H1 (cell line): ENCODE measurements around the gene TMTC2. TPM values are rescaled to one million over a fixed set of nuclear protein-coding genes. Genes with fewer than 3 reads are reported as not detected.

Source experiments
- CTCF ChIA-PET: fragments of 300-600 bp; sonication (Branson Sonifier 250); formaldehyde crosslinking; loops from one replicate; lab custom pipeline; 2021; ENCODE audit not compliant: partially characterized antibody; lab: Charles Lee
- POLR2A ChIA-PET: fragments of 300-600 bp; sonication (Branson Sonifier 250); formaldehyde crosslinking; loops from one replicate; lab custom pipeline; 2021; ENCODE audit warnings: inconsistent platforms; ENCODE audit not compliant: partially characterized antibody; lab: Charles Lee
- DNase-seq, 2 experiments: peaks; one replicate each; pipeline versions ENCODE4 v3.0.0 to v3.0.0-alpha.2; 2010 to 2022; ENCODE audit warnings: low spot score in 2 of 2, low read depth in 1 of 2, mixed read lengths in 1 of 2
- FAIRE-seq: peaks from 2 replicates; lab custom pipeline; 2011; peaks lifted over from hg19 to GRCh38; lab: Jason Lieb, UNC
- H2AFZ ChIP-seq: 2 replicates; pipeline ENCODE4 v1.8.1; 2012; ENCODE audit warnings: low read length, inconsistent platforms
- H2AK5ac ChIP-seq: 2 replicates; pipeline ENCODE4 v1.6.1; 2013; ENCODE audit warnings: low read depth, low read length
- H2BK120ac ChIP-seq: replicated peaks from 2 replicates; pipeline ENCODE3; 2013; ENCODE audit warnings: low read depth, low read length, inconsistent platforms
- H2BK12ac ChIP-seq: 2 replicates; pipeline ENCODE4 v1.6.1; 2013; ENCODE audit warnings: low read depth, low read length
- H2BK15ac ChIP-seq: 2 replicates; pipeline ENCODE4 v1.6.1; 2013; ENCODE audit warnings: low read length
- H2BK20ac ChIP-seq: 2 replicates; pipeline ENCODE4 v1.6.1; 2013; ENCODE audit warnings: low read length
- H2BK5ac ChIP-seq: 2 replicates; pipeline ENCODE4 v1.6.1; 2013; ENCODE audit warnings: low read depth, low read length
- H3K14ac ChIP-seq: 2 replicates; pipeline ENCODE4 v1.6.1; 2013; ENCODE audit warnings: inconsistent platforms; ENCODE audit not compliant: insufficient read length
- H3K18ac ChIP-seq: 2 replicates; pipeline ENCODE4 v1.6.1; 2013; ENCODE audit warnings: low read length; ENCODE audit errors: extremely low read depth
- H3K23ac ChIP-seq: 2 replicates; pipeline ENCODE4 v1.6.1; 2013; ENCODE audit warnings: inconsistent platforms; ENCODE audit not compliant: insufficient read length
- H3K23me2 ChIP-seq: 2 replicates; pipeline ENCODE4 v1.6.1; 2013; ENCODE audit warnings: low read depth, low read length
- H3K27ac ChIP-seq: 2 replicates; pipeline ENCODE4 v1.6.1; 2011; ENCODE audit warnings: low read depth, low read length, inconsistent platforms
- H3K27me3 ChIP-seq, 4 experiments: replicated peaks in 1 of 4; 1 replicate in 1 of 4; 2 replicates in 3 of 4; pipeline versions ENCODE4 v1.6.1 to v1.8.1; 2011 to 2013; ENCODE audit warnings: low read length in 3 of 4, mild to moderate bottlenecking in 3 of 4, inconsistent platforms in 2 of 4, mixed read lengths in 2 of 4, moderate library complexity in 1 of 4; ENCODE audit not compliant: control insufficient read depth in 3 of 4, insufficient read depth in 3 of 4; ENCODE audit errors: extremely low read depth in 1 of 4
- H3K36me3 ChIP-seq, 4 experiments: 2 replicates each; pipeline versions ENCODE4 v1.6.1 to v1.8.1; 2011 to 2013; ENCODE audit warnings: mild to moderate bottlenecking in 4 of 4, low read length in 3 of 4, moderate library complexity in 2 of 4, control low read depth in 1 of 4, inconsistent platforms in 1 of 4; ENCODE audit not compliant: insufficient read depth in 4 of 4, control insufficient read depth in 2 of 4
- H3K4ac ChIP-seq: replicated peaks from 2 replicates; pipeline ENCODE3; 2013; ENCODE audit warnings: low read length, low read depth, mixed read lengths, inconsistent platforms; ENCODE audit not compliant: insufficient read length
- H3K4me1 ChIP-seq, 4 experiments: replicated peaks in 1 of 4; 1 replicate in 1 of 4; 2 replicates in 3 of 4; pipeline versions ENCODE4 v1.6.1 to v1.8.1; 2011 to 2013; ENCODE audit warnings: low read length in 3 of 4, inconsistent platforms in 2 of 4, mixed read lengths in 1 of 4; ENCODE audit not compliant: insufficient read depth in 4 of 4, control insufficient read depth in 3 of 4
- H3K4me2 ChIP-seq, 2 experiments: 2 replicates each; pipeline versions ENCODE4 v1.6.1 to v1.8.1; 2011 to 2013; ENCODE audit warnings: low read depth in 2 of 2, low read length in 2 of 2, control low read depth in 1 of 2, inconsistent platforms in 1 of 2, mild to moderate bottlenecking in 1 of 2; ENCODE audit not compliant: insufficient read depth in 1 of 2
- H3K4me3 ChIP-seq, 4 experiments: fragments of 200-600, 300-600 bp in 1 of 4; sonication (generic), shearing (Covaris generic), sonication (Bioruptor Twin) in 1 of 4; 2 replicates each; pipeline versions ENCODE4 v1.5.1 to v1.8.1; 2011 to 2016; ENCODE audit warnings: low read length in 4 of 4, low read depth in 3 of 4, control low read depth in 2 of 4, inconsistent platforms in 2 of 4, mild to moderate bottlenecking in 2 of 4, mixed read lengths in 1 of 4, moderate library complexity in 1 of 4; ENCODE audit not compliant: insufficient read depth in 2 of 4; ENCODE audit errors: extremely low read depth in 1 of 4
- H3K56ac ChIP-seq: replicated peaks from 2 replicates; pipeline ENCODE3; 2013; ENCODE audit warnings: low read depth, mild to moderate bottlenecking, mixed read lengths, low read length, inconsistent platforms; ENCODE audit not compliant: insufficient read length
- H3K79me1 ChIP-seq: 2 replicates; pipeline ENCODE4 v1.6.1; 2013; ENCODE audit warnings: low read depth, low read length, control low read depth
- H3K79me2 ChIP-seq, 2 experiments: 2 replicates each; pipeline versions ENCODE4 v1.6.1 to v1.8.1; 2012 to 2013; ENCODE audit warnings: low read length in 2 of 2, mild to moderate bottlenecking in 2 of 2, inconsistent platforms in 1 of 2; ENCODE audit not compliant: insufficient read depth in 2 of 2, control insufficient read depth in 1 of 2
- H3K9ac ChIP-seq, 4 experiments: replicated peaks in 1 of 4; 1 replicate in 1 of 4; 2 replicates in 3 of 4; pipeline versions ENCODE4 v1.6.1 to v1.8.1; 2011 to 2013; ENCODE audit warnings: low read depth in 3 of 4, low read length in 3 of 4, control low read depth in 2 of 4, mild to moderate bottlenecking in 2 of 4, moderate library complexity in 2 of 4, inconsistent platforms in 1 of 4; ENCODE audit errors: extremely low read depth in 1 of 4
- H3K9me3 ChIP-seq, 2 experiments: 2 replicates each; pipeline versions ENCODE4 v1.6.1 to v1.8.1; 2012 to 2013; ENCODE audit warnings: mild to moderate bottlenecking in 2 of 2, moderate library complexity in 2 of 2, control low read depth in 1 of 2, inconsistent platforms in 1 of 2, low read depth in 1 of 2, low read length in 1 of 2, mixed read lengths in 1 of 2; ENCODE audit not compliant: insufficient read depth in 2 of 2
- H4K20me1 ChIP-seq, 2 experiments: replicated peaks in 1 of 2; 2 replicates each; pipeline versions ENCODE3 to v1.8.1; 2011 to 2013; ENCODE audit warnings: inconsistent platforms in 2 of 2, low read length in 2 of 2, mild to moderate bottlenecking in 1 of 2; ENCODE audit not compliant: insufficient read depth in 2 of 2, control insufficient read depth in 1 of 2
- H4K5ac ChIP-seq: 2 replicates; pipeline ENCODE4 v1.6.1; 2013; ENCODE audit warnings: low read length, low read depth, mixed read lengths, inconsistent platforms; ENCODE audit not compliant: insufficient read length
- H4K8ac ChIP-seq: 2 replicates; pipeline ENCODE4 v1.8.0; 2013; ENCODE audit warnings: mild to moderate bottlenecking, moderate library complexity, low read length, inconsistent platforms; ENCODE audit not compliant: insufficient read depth; ENCODE audit errors: extremely low read depth
- H4K91ac ChIP-seq: replicated peaks from 2 replicates; pipeline ENCODE3; 2013; ENCODE audit warnings: low read length, mixed read lengths, inconsistent platforms; ENCODE audit not compliant: insufficient read length
- ASH2L ChIP-seq: fragments of 200-600, 300-600 bp; sonication (generic); IDR thresholded peaks from one replicate; pipeline ENCODE4 v1.7.1; 2017; ENCODE audit warnings: low read length
- CHD1 ChIP-seq: IDR thresholded peaks from 2 replicates; pipeline ENCODE4 v1.6.1; 2012; ENCODE audit warnings: low read depth, low read length, improper control_type of control experiment
- CHD2 ChIP-seq: IDR thresholded peaks from 2 replicates; pipeline ENCODE4 v1.6.1; 2012; ENCODE audit warnings: low read length, improper control_type of control experiment
- GABPA ChIP-seq: IDR thresholded peaks from 2 replicates; pipeline ENCODE4 v1.6.1; 2011; ENCODE audit warnings: mild to moderate bottlenecking, low read length, moderate library complexity, borderline replicate concordance; ENCODE audit not compliant: insufficient read depth
- SRF ChIP-seq: IDR thresholded peaks from 2 replicates; pipeline ENCODE4 v1.6.1; 2011; ENCODE audit warnings: mild to moderate bottlenecking, low read depth, low read length, moderate library complexity
- WGBS, 2 experiments: shearing (Covaris generic) in 1 of 2; methylation state at CpG; one replicate each; pipeline versions ENCODE4 v1.1.6 to v1.1.7; 2013 to 2015; ENCODE audit warnings: low lambda C conversion rate in 2 of 2, mixed read lengths in 2 of 2, inconsistent platforms in 1 of 2, low coverage in 1 of 2, missing lambda C conversion rate in 1 of 2; ENCODE audit not compliant: insufficient replicate concordance in 2 of 2, insufficient coverage in 1 of 2, insufficient read length in 1 of 2; ENCODE audit errors: extremely low coverage in 1 of 2, missing lambda C conversion rate in 1 of 2; 5-methylcytosine and 5-hydroxymethylcytosine counted together
- polyA plus RNA-seq, 7 experiments: library from polyadenylated mRNA; depleted of rRNA in 3 of 7; stranded (reverse) in 5 of 7; unstranded in 2 of 7; fragments of >200 nt in 5 of 7; fragments of 200-250 nt in 2 of 7; gene quantifications; 1 replicate in 5 of 7; 2 replicates in 1 of 7; 4 replicates in 1 of 7; pipeline versions ENCODE4 v1.2.1 to v1.2.3, GENCODE V29; 2011 to 2013; ENCODE audit warnings: missing spikeins in 2 of 7, mixed read lengths in 2 of 7
- total RNA-seq: library from RNA; stranded (reverse); fragmentation: NEBNext Ultra II Directional; extraction: Animal tissue kit (Norgen Biotek cat#: 25700); gene quantifications from 2 replicates; pipeline ENCODE4 v1.2.1, GENCODE V29; 2021

TMTC2 gene
- total and polyA plus RNA-seq, 2 of the 8 experiments (the other 6 are each of a cell fraction or from before 2014, with no cell fraction given) = 2.3 to 3.9 TPM

- CTCF ChIA-PET = no interaction called here
- no peak overlapping the region for H2BK20ac ChIP-seq
- no peak overlapping the region for H2BK5ac ChIP-seq
- no peak overlapping the region for H3K4me3 ChIP-seq
- H3K79me1 ChIP-seq = no peaks in the 10 kb centered on the region
- H3K27ac ChIP-seq = no peak overlapping the region
- H4K20me1 ChIP-seq = no peaks in the 10 kb centered on the region
- H2BK12ac ChIP-seq = no peak overlapping the region
- no peak overlapping the region for H4K5ac ChIP-seq
- POLR2A ChIA-PET = no interaction called here
- WGBS, 2 experiments = 84% methylated on average over 4 of the region's 4 CpGs; no CpG with 5 or more reads in 1 of the 2 experiments
- no peaks in the 10 kb centered on the region; a peak in 1 of 7 replicates for H3K4me1 ChIP-seq
- H4K8ac ChIP-seq = no peak overlapping the region
- H2BK120ac ChIP-seq = no peak overlapping the region
- H4K91ac ChIP-seq = no peak overlapping the region
- H3K14ac ChIP-seq = no peak overlapping the region
- H2AFZ ChIP-seq = no peak overlapping the region
- H3K23ac ChIP-seq = no peak overlapping the region
- DNase-seq = no peak
- FAIRE-seq = no peak
- H2BK15ac ChIP-seq = no peak overlapping the region
- no peak overlapping the region for H3K4me2 ChIP-seq
- no peak overlapping the region for H3K18ac ChIP-seq
- no peaks in the 10 kb centered on the region for H3K79me2 ChIP-seq
- no peaks in the 10 kb centered on the region for H3K23me2 ChIP-seq
- no peaks in the 10 kb centered on the region for H3K36me3 ChIP-seq
- no peak overlapping the region for H3K4ac ChIP-seq
- no peak for TF ChIP-seq ASH2L
- TF ChIP-seq CHD2 = no peak
- TF ChIP-seq CHD1 = no peak
- no peak for TF ChIP-seq GABPA
- TF ChIP-seq SRF = peak; percentile 42; the same call in 1 of the 2 replicates
- no peaks in the 10 kb centered on the region for H3K9me3 ChIP-seq
- H3K9ac ChIP-seq = no peak overlapping the region
- H3K27me3 ChIP-seq = no peaks in the 10 kb centered on the region
- H3K56ac ChIP-seq = no peak overlapping the region
- no peak overlapping the region for H2AK5ac ChIP-seq
Observed at GRCh38 chr12:83018088-83018487, 331.4 kb downstream of the TMTC2 start.
